ENCODE data around the gene CDCA3.

CDCA3 gene

DNA sequence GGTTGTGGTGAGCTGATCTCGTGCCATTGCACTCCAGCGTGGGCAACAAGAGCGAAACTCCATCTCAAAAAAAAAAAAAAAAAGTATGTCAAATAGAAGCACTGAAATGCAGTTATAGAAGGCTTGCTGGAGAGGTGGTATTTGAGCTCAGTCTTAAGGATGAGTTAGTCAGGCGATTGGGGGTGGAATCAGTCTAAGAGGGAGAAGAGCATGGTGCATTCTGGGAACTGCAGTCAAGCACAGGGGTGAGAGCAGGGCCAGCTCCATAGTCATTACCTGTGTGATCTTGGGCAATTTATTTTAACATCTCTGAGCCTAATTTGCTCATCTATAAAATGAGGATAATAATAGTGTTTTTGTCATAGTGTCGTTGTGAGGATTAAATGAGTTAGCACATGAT, 16.2 kb downstream of the CDCA3 start:
- DNase-seq (ENCODE audit: low read depth in 2 of 2): no peak
- TF ChIP-seq, protein P1, sequence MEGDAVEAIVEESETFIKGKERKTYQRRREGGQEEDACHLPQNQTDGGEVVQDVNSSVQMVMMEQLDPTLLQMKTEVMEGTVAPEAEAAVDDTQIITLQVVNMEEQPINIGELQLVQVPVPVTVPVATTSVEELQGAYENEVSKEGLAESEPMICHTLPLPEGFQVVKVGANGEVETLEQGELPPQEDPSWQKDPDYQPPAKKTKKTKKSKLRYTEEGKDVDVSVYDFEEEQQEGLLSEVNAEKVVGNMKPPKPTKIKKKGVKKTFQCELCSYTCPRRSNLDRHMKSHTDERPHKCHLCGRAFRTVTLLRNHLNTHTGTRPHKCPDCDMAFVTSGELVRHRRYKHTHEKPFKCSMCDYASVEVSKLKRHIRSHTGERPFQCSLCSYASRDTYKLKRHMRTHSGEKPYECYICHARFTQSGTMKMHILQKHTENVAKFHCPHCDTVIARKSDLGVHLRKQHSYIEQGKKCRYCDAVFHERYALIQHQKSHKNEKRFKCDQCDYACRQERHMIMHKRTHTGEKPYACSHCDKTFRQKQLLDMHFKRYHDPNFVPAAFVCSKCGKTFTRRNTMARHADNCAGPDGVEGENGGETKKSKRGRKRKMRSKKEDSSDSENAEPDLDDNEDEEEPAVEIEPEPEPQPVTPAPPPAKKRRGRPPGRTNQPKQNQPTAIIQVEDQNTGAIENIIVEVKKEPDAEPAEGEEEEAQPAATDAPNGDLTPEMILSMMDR (IDR thresholded peaks at IDR 0.05; ENCODE audit: low read depth, low read length): no peak
- no peak overlapping the region for H3K4me3 ChIP-seq (replicated peaks in 1 of 2; ENCODE audit: low read depth in 2 of 2, low read length in 2 of 2)

DNA sequence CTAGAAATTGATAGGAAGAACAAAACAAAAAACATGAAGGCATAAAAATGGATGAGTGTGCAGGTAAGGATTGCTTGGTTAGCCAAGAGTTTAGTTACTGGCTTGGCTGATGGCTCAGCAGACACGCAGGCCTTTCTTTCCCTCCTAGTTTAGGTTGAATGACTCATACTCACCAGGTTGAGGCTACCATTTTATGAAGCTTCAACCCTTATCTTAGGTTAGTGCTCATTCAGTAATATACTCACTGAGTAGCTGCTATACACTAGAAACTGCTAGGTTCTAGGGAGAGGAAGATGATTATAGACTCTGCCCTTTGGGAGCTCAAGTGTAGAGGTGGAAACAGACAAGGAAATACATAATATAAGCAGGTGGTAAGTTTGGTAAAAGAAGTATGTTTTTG, 16.8 kb downstream of the CDCA3 start:
- TF ChIP-seq, protein P1 (IDR thresholded peaks at IDR 0.05; ENCODE audit: low read depth, low read length): no peak
- no peak for DNase-seq (ENCODE audit: low read depth in 2 of 2)
- no peak overlapping the region for H3K4me3 ChIP-seq (replicated peaks in 1 of 2; ENCODE audit: low read depth in 2 of 2, low read length in 2 of 2)

DNA sequence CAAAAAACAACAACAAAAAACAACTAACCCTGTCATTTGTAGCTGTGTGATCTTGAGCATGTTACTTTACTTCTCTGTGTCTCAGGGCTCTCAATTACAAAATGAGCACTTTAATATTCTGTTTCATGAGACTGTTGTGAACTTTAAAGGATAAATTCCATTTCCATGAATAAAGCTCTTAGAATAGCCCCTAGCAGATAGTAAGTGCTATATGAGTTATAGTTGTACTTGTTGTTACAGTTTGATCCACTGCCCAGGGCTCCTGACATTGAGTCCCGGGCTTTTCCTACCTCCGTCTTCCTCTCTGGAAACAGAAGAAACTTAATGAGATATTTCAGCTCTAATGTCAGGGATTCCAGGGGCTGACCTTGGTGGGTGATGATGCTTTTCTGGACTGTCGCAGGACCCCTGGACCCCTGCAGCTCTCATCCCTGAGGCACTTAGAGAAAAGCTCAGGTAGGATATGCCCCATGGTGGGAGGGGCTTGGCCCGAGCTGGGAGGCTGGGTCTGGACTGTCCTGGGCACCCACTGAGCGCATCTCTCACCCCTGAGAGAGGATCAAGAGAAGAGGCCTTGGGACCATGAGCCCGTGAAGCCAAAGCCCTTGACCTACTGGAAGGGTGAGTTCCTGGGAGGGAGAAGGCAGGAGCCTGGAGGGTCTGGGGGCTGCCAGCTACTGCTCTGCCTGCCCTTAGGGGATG, 17.7 kb downstream of the CDCA3 start:
- TF ChIP-seq, protein P1 (IDR thresholded peaks at IDR 0.05; ENCODE audit: low read depth, low read length): no peak
- H3K4me3 ChIP-seq (replicated peaks in 1 of 2; ENCODE audit: low read depth in 2 of 2, low read length in 2 of 2): no peak overlapping the region
- DNase-seq (ENCODE audit: low read depth in 2 of 2): no peak

DNA sequence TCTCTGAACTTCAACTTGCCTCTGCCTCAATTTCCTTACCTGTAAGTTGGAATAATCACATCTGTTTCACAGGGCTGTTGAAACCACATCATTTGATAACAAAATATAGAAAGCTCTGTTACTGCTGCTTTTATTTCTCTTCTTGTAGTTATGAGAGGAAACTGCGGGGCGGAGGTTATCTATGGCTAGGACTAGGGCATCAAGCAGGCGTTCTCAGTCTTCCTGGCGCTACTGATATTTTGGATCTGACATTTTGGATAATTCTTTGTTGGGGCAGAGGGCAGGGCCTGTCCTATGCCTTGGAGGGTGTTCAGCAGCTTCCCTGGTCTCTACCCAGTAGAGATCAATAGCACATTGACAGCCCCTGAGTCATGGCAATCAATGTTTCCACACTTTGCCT, 19.0 kb downstream of the CDCA3 start:
- no peak overlapping the region for H3K4me3 ChIP-seq (replicated peaks in 1 of 2; ENCODE audit: low read depth in 2 of 2, low read length in 2 of 2)
- TF ChIP-seq, protein P1 (IDR thresholded peaks at IDR 0.05; ENCODE audit: low read depth, low read length): no peak
- DNase-seq (ENCODE audit: low read depth in 2 of 2): no peak

DNA sequence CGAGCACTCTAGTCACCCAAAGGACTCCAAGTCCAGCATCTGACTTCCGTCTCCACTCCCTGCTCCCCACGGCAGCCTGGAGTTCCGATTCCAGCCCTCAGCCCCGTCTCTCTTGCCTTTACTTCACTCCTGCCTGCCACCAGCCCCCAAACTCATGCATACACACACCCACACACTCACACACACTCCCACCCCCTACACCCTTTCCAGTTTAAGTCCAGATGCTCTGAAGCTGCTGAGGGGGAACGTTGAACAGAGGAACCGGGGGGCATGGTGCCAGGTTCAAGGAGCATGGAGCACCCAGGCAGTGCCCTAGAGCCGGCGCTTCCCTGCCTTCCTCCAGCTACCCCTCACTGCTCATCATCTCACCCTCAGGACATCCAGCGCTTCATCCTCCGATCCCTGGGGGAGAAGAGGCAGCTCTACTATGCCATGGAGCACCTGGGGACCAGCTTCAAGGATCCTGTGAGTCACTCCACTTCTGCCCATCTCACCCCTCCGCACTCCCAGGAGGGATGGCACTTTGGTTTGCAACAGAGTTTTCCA, 19.6 kb downstream of the CDCA3 start:
- no peak for DNase-seq (ENCODE audit: low read depth in 2 of 2)
- H3K4me3 ChIP-seq (replicated peaks in 1 of 2; ENCODE audit: low read depth in 2 of 2, low read length in 2 of 2): no peak overlapping the region
- TF ChIP-seq, protein P1 (IDR thresholded peaks at IDR 0.05; ENCODE audit: low read depth, low read length): no peak

DNA sequence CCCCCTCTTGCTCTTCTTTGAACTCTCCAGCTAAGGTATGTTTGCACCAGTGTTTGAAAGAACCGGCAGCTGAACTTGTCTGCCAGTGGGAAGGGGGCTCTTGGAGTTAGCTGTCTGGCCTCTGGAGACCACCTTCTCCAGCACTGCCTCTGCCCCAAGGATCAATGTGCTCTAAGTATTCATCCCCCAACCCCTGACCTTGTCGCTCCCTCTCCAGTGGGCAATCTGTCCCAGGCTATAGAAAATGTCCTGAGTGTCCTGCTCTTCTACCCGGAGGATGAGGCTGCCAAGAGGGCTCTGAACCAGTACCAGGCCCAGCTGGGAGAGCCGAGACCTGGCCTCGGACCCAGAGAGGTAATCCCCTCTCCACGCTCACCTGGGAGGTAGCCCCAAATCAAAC, 20.1 kb downstream of the CDCA3 start:
- no peak overlapping the region for H3K4me3 ChIP-seq (replicated peaks in 1 of 2; ENCODE audit: low read depth in 2 of 2, low read length in 2 of 2)
- no peak for DNase-seq (ENCODE audit: low read depth in 2 of 2)
- TF ChIP-seq, protein P1 (IDR thresholded peaks at IDR 0.05; ENCODE audit: low read depth, low read length): no peak

Measured in cardiac fibroblast (primary cell).